ENCODE results near the gene LRRC25. TPM values are rescaled to one million over a fixed set of nuclear protein-coding genes. Genes with fewer than 3 reads are reported as not detected.

Gene LRRC25
- total RNA-seq, 1 experiment from 2014 or later: 0.12 TPM

- Histone ChIP-seq H3K4me3 (replicated peaks in 1 of 2; ENCODE audit: low read depth in 1 of 2, low read length in 2 of 2) (no peak overlapping the region), H3K9ac (ENCODE audit: low read length) (no peak overlapping the region), H3K4me2 (ENCODE audit: low read length) (no peak overlapping the region), H2AFZ (ENCODE audit: low read depth, low read length, poor library complexity, severe bottlenecking) (no peak overlapping the region), H3K9me3 (ENCODE audit: control insufficient read depth in 1 of 2, insufficient read depth in 1 of 2, low read depth in 1 of 2, low read length in 2 of 2) (no peaks in the 10 kb centered on the region), H4K20me1 (ENCODE audit: insufficient read depth) (no peaks in the 10 kb centered on the region), H3K4me1 (ENCODE audit: control insufficient read depth in 1 of 2, insufficient read depth in 2 of 2, low read length in 2 of 2) (peaks cover 7 to 29% of the 10 kb centered on the region in 2 experiments; a peak in 3 of 4 replicates), H3K27me3 (ENCODE audit: insufficient read depth, low read length) (no peaks in the 10 kb centered on the region), H3K27ac (ENCODE audit: low read depth, low read length) (no peak overlapping the region), H3K36me3 (ENCODE audit: control insufficient read depth in 1 of 2, insufficient read depth in 2 of 2, low read length in 2 of 2) (peaks cover 0 to 4% of the 10 kb centered on the region in 2 experiments; a peak in 1 of 4 replicates), H3K9me2 (ENCODE audit: insufficient read depth) (no peaks in the 10 kb centered on the region), H3K79me2 (ENCODE audit: insufficient read depth, low read length) (no peaks in the 10 kb centered on the region)
- intact Hi-C loops (cut with micrococcal nuclease): no loop called here
- RAD21 ChIA-PET (ENCODE audit: low non-redundant PET in 1 of 2, low total read pairs in 2 of 2, uncharacterized antibody in 2 of 2, unreplicated experiment in 2 of 2): no interaction called here
- no peak for DNase-seq (ENCODE audit: low read depth, low spot score)
- TF ChIP-seq CTCF (IDR thresholded peaks at IDR 0.05 in 2 of 3, conservative IDR thresholded peaks at IDR 0.05 in 1 of 3; ENCODE audit: borderline replicate concordance in 1 of 3, insufficient read depth in 1 of 3, low read depth in 2 of 3, low read length in 2 of 3) (no peak), ELF1 (IDR thresholded peaks at IDR 0.05; ENCODE audit: borderline replicate concordance, low read depth) (no peak), YY1 (IDR thresholded peaks at IDR 0.05; ENCODE audit: extremely low read depth, insufficient replicate concordance, low read depth, low read length) (no peak), ZNF274 (IDR thresholded peaks at IDR 0.05; ENCODE audit: low read depth, low read length) (no peak)
- CTCF ChIA-PET: no interaction called here
- BruUV-seq (replicated peaks): no TSS peak
- POLR2A ChIA-PET: no interaction called here
- ATAC-seq: no peak
Measured at GRCh38 chr19:18393836-18394235, 3.6 kb downstream of the LRRC25 start.

DNA sequence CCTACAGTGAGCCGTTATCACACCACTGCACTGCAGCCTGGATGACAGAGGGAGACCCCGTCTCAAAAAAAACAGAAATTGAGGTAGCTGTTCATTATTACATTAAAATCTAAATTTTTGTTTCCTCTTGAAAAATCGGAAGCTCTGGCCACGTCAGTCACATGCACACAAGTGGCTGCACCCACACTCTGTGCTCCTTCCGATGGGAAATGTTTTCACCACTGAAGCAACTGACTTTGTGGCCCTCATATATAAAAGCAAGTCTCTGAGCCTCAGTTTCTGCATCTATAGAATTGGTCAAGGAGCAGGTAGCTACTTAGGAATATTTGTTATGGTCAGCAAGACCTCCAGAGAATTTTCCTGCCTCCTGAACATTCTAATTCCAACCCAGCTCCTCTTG is 4.5 kb downstream of the LRRC25 start:
- no peaks in the 10 kb centered on the region for H3K27me3 ChIP-seq (ENCODE audit: insufficient read depth, low read length)
- ChIA-PET RAD21 (ENCODE audit: low non-redundant PET in 1 of 2, low total read pairs in 2 of 2, uncharacterized antibody in 2 of 2, unreplicated experiment in 2 of 2) (no interaction called here), CTCF (interaction anchor here (0.6 to 1.3 kb wide), 3 partner anchors 18 to 46 kb away, joined by 3 read pairs; no protein-coding TSS in a partner anchor), POLR2A (interaction anchor here (5.7 kb wide), 1 partner anchor 12 kb away, joined by 46 read pairs; no protein-coding TSS in a partner anchor)
- H3K9ac ChIP-seq (ENCODE audit: low read length): no peak overlapping the region
- no peaks in the 10 kb centered on the region for H4K20me1 ChIP-seq (ENCODE audit: insufficient read depth)
- intact Hi-C loops (cut with micrococcal nuclease): no loop called here
- no TSS peak for BruUV-seq (replicated peaks)
- no peaks in the 10 kb centered on the region for H3K9me2 ChIP-seq (ENCODE audit: insufficient read depth)
- no peak for DNase-seq (ENCODE audit: low read depth, low spot score)
- H3K4me1 ChIP-seq (ENCODE audit: control insufficient read depth in 1 of 2, insufficient read depth in 2 of 2, low read length in 2 of 2): peaks cover 10 to 38% of the 10 kb centered on the region in 2 experiments; a peak in 3 of 4 replicates
- peaks cover 0 to 6% of the 10 kb centered on the region in 2 experiments; a peak in 1 of 4 replicates for H3K36me3 ChIP-seq (ENCODE audit: control insufficient read depth in 1 of 2, insufficient read depth in 2 of 2, low read length in 2 of 2)
- ATAC-seq: no peak
- H3K79me2 ChIP-seq (ENCODE audit: insufficient read depth, low read length): no peaks in the 10 kb centered on the region
- no peak overlapping the region for H3K4me2 ChIP-seq (ENCODE audit: low read length)
- no peak overlapping the region for H3K4me3 ChIP-seq (replicated peaks in 1 of 2; ENCODE audit: low read depth in 1 of 2, low read length in 2 of 2)
- H2AFZ ChIP-seq (ENCODE audit: low read depth, low read length, poor library complexity, severe bottlenecking): no peak overlapping the region
- H3K27ac ChIP-seq (ENCODE audit: low read depth, low read length): no peak overlapping the region
- no peaks in the 10 kb centered on the region for H3K9me3 ChIP-seq (ENCODE audit: control insufficient read depth in 1 of 2, insufficient read depth in 1 of 2, low read depth in 1 of 2, low read length in 2 of 2)
- TF ChIP-seq ELF1 (IDR thresholded peaks at IDR 0.05; ENCODE audit: borderline replicate concordance, low read depth) (no peak), ZBTB33 (IDR thresholded peaks at IDR 0.05; ENCODE audit: extremely low read depth, insufficient replicate concordance, low read length) (no peak), CEBPB (IDR thresholded peaks at IDR 0.05; ENCODE audit: low read depth) (no peak), EGR1 (IDR thresholded peaks at IDR 0.05; ENCODE audit: low read depth) (no peak), JUND (IDR thresholded peaks at IDR 0.05) (no peak), SRF (IDR thresholded peaks at IDR 0.05; ENCODE audit: low read depth) (no peak), SIN3A (IDR thresholded peaks at IDR 0.05; ENCODE audit: low read depth) (no peak), ATF3 (IDR thresholded peaks at IDR 0.05) (no peak), RAD21 (IDR thresholded peaks at IDR 0.05; ENCODE audit: low read depth) (no peak), CTCF (IDR thresholded peaks at IDR 0.05 in 2 of 3, conservative IDR thresholded peaks at IDR 0.05 in 1 of 3; ENCODE audit: borderline replicate concordance in 1 of 3, insufficient read depth in 1 of 3, low read depth in 2 of 3, low read length in 2 of 3) (no peak)
- TF ChIP-seq, protein P1, sequence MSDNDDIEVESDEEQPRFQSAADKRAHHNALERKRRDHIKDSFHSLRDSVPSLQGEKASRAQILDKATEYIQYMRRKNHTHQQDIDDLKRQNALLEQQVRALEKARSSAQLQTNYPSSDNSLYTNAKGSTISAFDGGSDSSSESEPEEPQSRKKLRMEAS (IDR thresholded peaks at IDR 0.05): no peak
